Dermis microvascular lymphatic vessel endothelial cell (primary cell): ENCODE data around the gene GCAT. TPM values are rescaled to one million over a fixed set of nuclear protein-coding genes. Genes with fewer than 3 reads are reported as not detected.

Source experiments
- DNase-seq, 2 donors: peaks; one replicate each; pipeline versions ENCODE4 v3.0.0 to v3.0.0-alpha.2; 2010; ENCODE audit warnings: low read depth in 2 of 2
- total RNA-seq: library from RNA; depleted of rRNA; stranded (reverse); fragments of >200 nt; gene quantifications from 2 replicates; pipeline ENCODE4 v1.2.1, GENCODE V29; 2014

Gene GCAT
- total RNA-seq, 1 donor from 2014 or later: 24.6 TPM

- no peak for DNase-seq
Observed at GRCh38 chr22:37842015-37842793, 34.5 kb downstream of the GCAT start.

- no peak for DNase-seq
Observed at GRCh38 chr22:37843741-37844089, 36.0 kb downstream of the GCAT start.

DNA sequence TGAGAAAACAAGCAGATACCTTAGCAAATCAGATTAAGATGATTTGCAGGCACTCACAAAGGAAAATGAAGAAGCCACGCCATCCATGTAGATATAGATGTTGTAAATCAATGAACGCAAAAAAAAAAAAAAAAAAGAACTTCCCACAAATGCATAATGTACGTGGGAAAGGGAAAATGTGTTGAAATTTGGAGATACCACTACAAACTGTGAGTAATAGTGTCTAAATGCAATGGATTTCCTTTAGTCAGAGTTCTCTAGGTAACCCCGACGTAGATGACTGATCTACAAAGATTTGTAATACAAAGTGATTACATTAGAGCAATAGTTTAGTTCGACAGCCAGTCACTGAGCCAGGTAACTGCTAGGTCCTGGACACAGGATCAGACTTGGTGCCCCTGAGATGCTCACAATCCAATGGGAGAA is 37.2 kb downstream of the GCAT start:
- DNase-seq: no peak

DNA sequence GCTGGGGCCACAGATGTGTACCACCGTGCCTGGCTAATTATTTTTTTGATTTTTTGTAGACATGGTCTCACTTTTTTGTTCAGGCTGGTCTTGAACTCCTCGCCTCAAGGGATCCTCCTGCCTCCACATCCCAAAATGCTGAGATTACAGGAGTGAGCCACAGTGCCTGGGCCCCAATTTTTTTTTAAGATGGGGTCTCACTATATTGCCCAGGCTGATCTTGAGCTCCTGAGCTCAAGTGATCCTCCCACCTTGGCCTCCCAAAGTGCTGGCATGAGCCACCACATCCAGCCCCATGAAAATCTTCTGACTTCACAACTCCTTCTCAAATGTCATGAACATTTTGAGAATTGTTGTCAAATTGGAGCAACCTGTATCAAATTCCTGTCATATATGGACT is 38.7 kb downstream of the GCAT start:
- DNase-seq: no peak

DNA sequence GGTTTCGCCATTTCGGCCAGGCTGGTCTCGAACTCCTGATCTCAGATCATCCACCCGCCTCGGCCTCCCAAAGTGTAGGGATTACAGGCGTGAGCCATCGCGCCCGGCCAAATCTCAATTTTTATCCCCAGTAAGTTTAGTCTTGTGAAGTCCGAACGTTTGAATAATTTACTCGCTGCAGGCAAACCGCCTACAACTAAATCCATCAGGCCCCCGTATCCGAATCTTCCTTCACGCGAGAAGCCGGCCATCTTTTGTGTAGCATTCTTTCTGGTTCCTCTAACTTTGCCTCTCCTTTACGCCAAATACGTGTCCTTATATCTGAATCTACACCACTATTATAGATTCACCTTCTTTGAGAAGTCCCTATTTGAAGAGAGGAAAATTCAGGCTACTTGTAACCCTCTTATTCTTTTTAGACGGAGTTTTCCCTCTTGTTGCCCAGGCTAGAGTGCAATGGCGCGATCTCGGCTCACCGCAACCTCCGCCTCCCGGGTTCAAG is 40.9 kb downstream of the GCAT start:
- DNase-seq: peak in 1 of 2 donors; percentile 49

DNA sequence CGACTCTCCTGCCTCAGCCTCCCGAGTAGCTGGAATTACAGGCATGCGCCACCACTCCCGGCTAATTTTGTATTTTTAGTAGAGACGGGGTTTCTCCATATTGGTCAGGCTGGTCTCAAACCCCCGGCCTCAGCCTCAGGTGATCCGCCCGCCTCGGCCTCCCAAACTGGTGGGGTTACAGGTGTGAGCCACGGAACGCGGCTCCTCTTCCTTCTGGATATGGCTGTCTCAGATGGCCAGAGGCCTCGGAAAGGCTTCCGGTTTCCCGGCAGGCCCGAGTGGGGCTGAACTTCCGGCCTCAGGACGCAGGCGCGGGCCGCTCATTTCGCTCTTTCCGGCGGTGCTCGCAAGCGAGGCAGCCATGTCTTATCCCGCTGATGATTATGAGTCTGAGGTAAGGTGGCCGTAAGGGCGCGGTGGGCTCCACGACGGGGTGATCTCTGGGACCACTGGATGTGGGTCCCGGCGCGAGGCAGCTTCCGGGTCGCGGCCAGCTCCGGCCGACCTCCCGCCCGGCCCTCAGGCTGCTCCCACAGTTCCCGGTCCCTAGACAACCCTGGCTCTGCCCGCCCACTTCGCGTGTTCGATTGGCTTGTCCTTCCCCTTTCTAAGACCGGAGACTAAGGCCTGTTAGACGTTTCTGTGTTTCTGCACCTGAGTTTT is 41.5 kb downstream of the GCAT start, which contains the start of gene EIF3L:
Gene EIF3L (plus strand): TSS at position 331 of the 663 bp plus-strand sequence. CDS start 31 bp downstream, at position 362.
- DNase-seq: peak; percentile 76 to 92

GRCh38 chr22:37850801-37851200 is 43.1 kb downstream of the GCAT start:
- no peak for DNase-seq

DNA sequence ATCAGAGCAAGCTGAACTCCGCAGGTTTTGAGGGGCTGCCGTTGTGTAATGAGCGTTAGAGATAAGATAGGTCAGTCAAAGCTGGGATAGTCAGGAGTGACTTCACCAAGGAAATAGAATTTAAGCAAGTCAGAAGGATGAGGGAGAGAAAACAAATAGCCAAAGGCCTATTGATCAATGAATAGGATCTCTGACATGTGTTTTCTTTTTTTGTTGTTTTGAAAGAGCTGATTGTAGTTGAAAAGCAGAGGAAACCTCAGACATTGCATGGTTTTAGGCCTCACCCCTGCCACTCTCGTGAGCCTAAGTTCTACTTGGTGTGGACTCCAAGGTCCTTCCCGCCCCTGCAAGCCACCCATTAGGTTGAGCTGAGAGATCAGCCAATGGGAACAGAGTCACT is 44.7 kb downstream of the GCAT start:
- DNase-seq: no peak

DNA sequence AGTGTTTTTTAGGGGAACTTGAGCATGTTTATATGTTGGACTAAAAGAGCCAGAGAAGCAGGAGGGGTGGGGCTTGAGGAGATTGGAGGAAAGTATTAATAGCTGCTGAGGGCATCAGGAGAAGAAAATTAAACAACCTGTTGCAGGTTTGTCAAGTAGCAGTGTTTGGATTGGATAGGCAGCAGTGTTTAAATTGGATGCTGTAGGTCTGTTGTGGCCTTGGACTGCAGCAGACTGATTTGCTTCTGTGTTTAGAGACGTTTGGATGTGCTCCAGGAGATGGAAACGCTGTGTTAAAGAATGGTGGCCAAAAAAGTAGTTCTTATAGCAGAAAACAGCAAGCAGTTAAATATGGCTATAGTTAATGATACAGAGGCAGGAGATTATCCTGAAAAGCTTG is 47.2 kb downstream of the GCAT start:
- DNase-seq: no peak

DNA sequence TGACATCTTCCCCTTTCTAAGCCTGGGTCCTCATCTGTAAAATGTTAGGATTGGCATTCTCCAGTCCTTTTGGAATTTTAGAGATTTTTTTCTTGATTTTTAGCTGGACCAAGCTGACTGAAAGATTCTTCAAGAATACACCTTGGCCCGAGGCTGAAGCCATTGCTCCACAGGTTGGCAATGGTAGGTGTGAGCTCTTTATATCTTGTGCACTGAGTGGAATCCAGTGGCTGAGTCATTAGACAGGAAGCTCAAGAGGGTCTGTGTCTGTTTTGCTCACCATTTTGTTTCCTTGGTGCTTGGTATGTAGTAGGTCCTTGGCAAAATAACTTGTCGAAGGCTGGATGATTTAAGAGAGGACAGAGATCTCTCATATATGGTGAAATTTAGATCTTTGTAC is 47.7 kb downstream of the GCAT start:
- DNase-seq: no peak

DNA sequence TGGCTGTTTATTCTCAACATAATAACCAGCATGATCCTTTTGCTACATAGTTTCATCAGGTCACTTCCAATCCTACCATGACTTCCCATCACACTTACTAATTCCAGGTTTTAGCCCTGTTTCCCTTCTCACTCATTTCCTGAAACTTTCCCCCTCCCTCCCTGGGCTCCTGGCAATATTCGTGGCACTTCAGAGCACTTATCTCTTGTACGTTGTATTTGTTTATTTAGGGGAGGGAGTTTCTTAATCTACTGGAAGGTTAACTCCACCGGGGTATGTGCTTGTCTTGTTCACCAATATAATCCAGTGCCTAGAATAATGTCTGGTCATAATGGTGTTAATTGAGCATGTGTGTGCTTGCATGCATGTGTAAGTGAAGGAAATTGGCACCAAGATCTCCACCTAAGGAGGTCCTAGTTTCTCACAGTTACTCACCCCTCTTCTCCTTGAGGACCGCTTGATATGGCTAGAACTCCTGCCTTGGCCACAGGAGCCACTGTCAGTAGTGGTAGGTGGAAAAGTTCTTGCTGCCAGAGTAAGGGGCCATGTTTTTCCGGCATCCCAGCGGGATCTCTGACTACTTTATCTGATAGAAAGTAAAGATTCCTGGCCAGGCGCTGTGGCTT is 53.2 kb downstream of the GCAT start:
- DNase-seq: no peak

GRCh38 chr22:37862570-37863325 is 55.0 kb downstream of the GCAT start:
- DNase-seq: no peak

- DNase-seq: no peak
Observed at GRCh38 chr22:37865510-37865909, 57.8 kb downstream of the GCAT start.

Other genes with a start within 250 kb of the GCAT start
- 6.8 and 14.8 TPM in 2 replicates for gene CDC42EP1, start 247.5 kb upstream of the GCAT start, total RNA-seq
- gene LGALS2, start 227.8 kb upstream of the GCAT start, total RNA-seq: not detected in 2 replicates
- 42.0 and 62.8 TPM in 2 replicates for gene GGA1, start 199.1 kb upstream of the GCAT start, total RNA-seq
- 0.89 and 1.3 TPM in 2 replicates for gene SH3BP1, start 168.3 kb upstream of the GCAT start, total RNA-seq
- 6.7 and 9.2 TPM in 2 replicates for gene PDXP, start 149.2 kb upstream of the GCAT start, total RNA-seq
- gene LGALS1, start 132.3 kb upstream of the GCAT start, total RNA-seq: 3,435 and 6,925 TPM in 2 replicates
- gene NOL12, start 121.6 kb upstream of the GCAT start, total RNA-seq: 15.9 and 17.6 TPM in 2 replicates
- 95.9 and 142 TPM in 2 replicates for gene TRIOBP, start 110.9 kb upstream of the GCAT start, total RNA-seq
- gene GALR3, start 15.4 kb downstream of the GCAT start, total RNA-seq: 0.13 TPM in 1 of 2 replicates, not detected in the other
- gene ANKRD54, start 36.4 kb downstream of the GCAT start, total RNA-seq: 20.5 and 23.4 TPM in 2 replicates
- gene EIF3L, start 41.5 kb downstream of the GCAT start, total RNA-seq: 290 and 470 TPM in 2 replicates
- 21.3 and 37.3 TPM in 2 replicates for gene MICALL1, start 98.4 kb downstream of the GCAT start, total RNA-seq
- under 0.01 and 0.13 TPM in 2 replicates for gene C22orf23, start 145.7 kb downstream of the GCAT start, total RNA-seq
- 38.8 and 44.9 TPM in 2 replicates for gene POLR2F, start 145.8 kb downstream of the GCAT start, total RNA-seq
- gene SOX10, start 176.6 kb downstream of the GCAT start, total RNA-seq: not detected in 2 replicates
- gene PICK1, start 249.5 kb downstream of the GCAT start, total RNA-seq: 6.5 and 11.5 TPM in 2 replicates